Osteoblast (primary cell): ENCODE measurements around the gene CMSS1. TPM values are rescaled to one million over a fixed set of nuclear protein-coding genes. Genes with fewer than 3 reads are reported as not detected.

ENCODE experiments used
- DNase-seq: peaks from one replicate; pipeline ENCODE4 v3.0.0; 2011; ENCODE audit warnings: low spot score, mixed read lengths; ENCODE audit not compliant: insufficient read length; ENCODE audit errors: missing footprints
- H2AFZ ChIP-seq: 2 replicates; pipeline ENCODE4 v1.6.0; 2011; ENCODE audit warnings: mild to moderate bottlenecking, low read length
- H3K27ac ChIP-seq: 2 replicates; pipeline ENCODE4 v1.5.1; 2011; ENCODE audit warnings: mild to moderate bottlenecking, low read depth, low read length, moderate library complexity
- H3K27me3 ChIP-seq: 2 replicates; pipeline ENCODE4 v1.6.0; 2012; ENCODE audit warnings: mild to moderate bottlenecking, control low read depth, inconsistent platforms, low read length, moderate library complexity; ENCODE audit not compliant: insufficient read depth
- H3K36me3 ChIP-seq: 2 replicates; pipeline ENCODE4 v1.5.1; 2011; ENCODE audit warnings: mild to moderate bottlenecking, low read length, control low read depth, moderate library complexity; ENCODE audit not compliant: insufficient read depth
- H3K4me1 ChIP-seq: 2 replicates; pipeline ENCODE4 v1.5.1; 2011; ENCODE audit warnings: mild to moderate bottlenecking, low read length, control low read depth, moderate library complexity; ENCODE audit not compliant: insufficient read depth
- H3K4me2 ChIP-seq: 2 replicates; pipeline ENCODE4 v1.6.0; 2011; ENCODE audit warnings: mild to moderate bottlenecking, low read length; ENCODE audit not compliant: insufficient read depth
- H3K4me3 ChIP-seq: fragments of 200-600 bp; sonication (generic); 3 replicates; pipeline ENCODE4 v1.5.1; 2012; ENCODE audit warnings: mild to moderate bottlenecking, low read length, inconsistent platforms; ENCODE audit not compliant: insufficient read depth
- H3K79me2 ChIP-seq: 2 replicates; pipeline ENCODE4 v1.6.0; 2012; ENCODE audit warnings: mild to moderate bottlenecking, low read length, control low read depth, inconsistent platforms; ENCODE audit not compliant: insufficient read depth
- H3K9me3 ChIP-seq: 2 replicates; pipeline ENCODE4 v1.5.1; 2011; ENCODE audit warnings: low read depth, low read length, control low read depth
- H4K20me1 ChIP-seq: 2 replicates; pipeline ENCODE4 v1.6.0; 2012; ENCODE audit warnings: mild to moderate bottlenecking, low read length, control low read depth; ENCODE audit not compliant: insufficient read depth
- CTCF ChIP-seq: IDR thresholded peaks from 2 replicates; pipeline ENCODE4 v1.5.1; 2011; ENCODE audit warnings: mild to moderate bottlenecking, low read depth, low read length, moderate library complexity; ENCODE audit errors: extremely low read depth
- total RNA-seq: library from RNA; depleted of rRNA; stranded (reverse); fragments of >200 nt; gene quantifications from 2 replicates; pipeline ENCODE4 v1.2.3, GENCODE V29; 2012

CMSS1 gene
- total RNA-seq, 1 donor, result 15.9 TPM

GRCh38 chr3:100063929-100064461 is 246.3 kb downstream of the CMSS1 start:
- Histone ChIP-seq H3K27ac (peak overlapping the region; percentile 19), H3K4me1 (peaks cover 10% of the 10 kb centered on the region), H2AFZ (peak overlapping the region; percentile 43), H3K4me2 (peak overlapping the region; percentile 47), H4K20me1 (no peaks in the 10 kb centered on the region), H3K36me3 (no peaks in the 10 kb centered on the region), H3K27me3 (no peaks in the 10 kb centered on the region), H3K9me3 (no peaks in the 10 kb centered on the region), H3K79me2 (no peaks in the 10 kb centered on the region), H3K4me3 (peak overlapping the region; percentile 5)
- no peak for TF ChIP-seq CTCF
- DNase-seq, result peak; percentile 65

GRCh38 chr3:100067589-100067988 is 249.9 kb downstream of the CMSS1 start:
- Histone ChIP-seq H3K36me3 (no peaks in the 10 kb centered on the region), H3K4me2 (no peak overlapping the region), H3K9me3 (no peaks in the 10 kb centered on the region), H2AFZ (no peak overlapping the region), H3K27me3 (no peaks in the 10 kb centered on the region), H3K79me2 (no peaks in the 10 kb centered on the region), H3K27ac (no peak overlapping the region), H4K20me1 (no peaks in the 10 kb centered on the region), H3K4me3 (no peak overlapping the region), H3K4me1 (peaks cover 27% of the 10 kb centered on the region)
- TF ChIP-seq CTCF, result no peak
- DNase-seq, result no peak

- Histone ChIP-seq H3K4me2 (peak overlapping the region; percentile 34), H3K27me3 (no peaks in the 10 kb centered on the region), H3K4me3 (no peak overlapping the region), H3K79me2 (no peaks in the 10 kb centered on the region), H3K9me3 (no peaks in the 10 kb centered on the region), H3K27ac (no peak overlapping the region), H4K20me1 (no peaks in the 10 kb centered on the region), H2AFZ (no peak overlapping the region), H3K4me1 (peaks cover 34% of the 10 kb centered on the region), H3K36me3 (no peaks in the 10 kb centered on the region)
- peak; percentile 81 for TF ChIP-seq CTCF
- peak; percentile 61 for DNase-seq
These were observed 251.2 kb downstream of the CMSS1 start for GRCh38 chr3:100068826-100069225.

- no peak overlapping the region for H3K4me2 ChIP-seq
- H3K36me3 ChIP-seq, result no peaks in the 10 kb centered on the region
- H3K9me3 ChIP-seq, result no peaks in the 10 kb centered on the region
- H3K27me3 ChIP-seq, result no peaks in the 10 kb centered on the region
- no peaks in the 10 kb centered on the region for H4K20me1 ChIP-seq
- H2AFZ ChIP-seq, result no peak overlapping the region
- DNase-seq, result no peak
- no peaks in the 10 kb centered on the region for H3K79me2 ChIP-seq
- peaks cover 34% of the 10 kb centered on the region for H3K4me1 ChIP-seq
- peak overlapping the region; percentile 3 for H3K27ac ChIP-seq
- TF ChIP-seq CTCF, result no peak
- no peak overlapping the region for H3K4me3 ChIP-seq
These were observed 251.8 kb downstream of the CMSS1 start for GRCh38 chr3:100069472-100069871.
